Smooth muscle cell (in vitro differentiated cells): ENCODE data around the gene TMPRSS6. TPM values are rescaled to one million over a fixed set of nuclear protein-coding genes. Genes with fewer than 3 reads are reported as not detected.

Source experiments
- DNase-seq: peaks from one replicate; lab custom pipeline; 2025; ENCODE audit not compliant: unreplicated experiment; lab: John Stamatoyannopoulos, UW
- H2AFZ ChIP-seq: fragments of 200-600 bp; sonication (generic); 2 replicates; pipeline ENCODE4 v1.6.0; 2016; ENCODE audit warnings: antibody characterized with exemption, low read depth, mild to moderate bottlenecking
- H3F3A ChIP-seq: fragments of 200-600 bp; sonication (generic); 2 replicates; pipeline ENCODE4 v1.6.0; 2017; ENCODE audit warnings: antibody characterized with exemption, low read depth
- H3K27ac ChIP-seq: fragments of 200-600 bp; sonication (generic); 2 replicates; pipeline ENCODE4 v1.5.1; 2016; ENCODE audit warnings: low read depth, mild to moderate bottlenecking
- H3K27me3 ChIP-seq: fragments of 200-600 bp; sonication (generic); 2 replicates; pipeline ENCODE4 v1.6.1; 2016; ENCODE audit warnings: low read depth, mild to moderate bottlenecking
- H3K36me3 ChIP-seq: fragments of 200-600 bp; sonication (generic); 2 replicates; pipeline ENCODE4 v1.5.1; 2016; ENCODE audit warnings: low read depth
- H3K4me1 ChIP-seq: fragments of 200-600 bp; sonication (generic); 2 replicates; pipeline ENCODE4 v1.5.1; 2016; ENCODE audit warnings: low read depth
- H3K4me2 ChIP-seq: fragments of 200-600 bp; sonication (generic); 2 replicates; pipeline ENCODE4 v1.6.0; 2016; ENCODE audit warnings: mild to moderate bottlenecking
- H3K4me3 ChIP-seq: fragments of 200-600 bp; sonication (generic); 2 replicates; pipeline ENCODE4 v1.5.1; 2016; ENCODE audit warnings: mild to moderate bottlenecking
- H3K79me2 ChIP-seq: fragments of 200-600 bp; sonication (generic); 2 replicates; pipeline ENCODE4 v1.6.0; 2016; ENCODE audit warnings: low read depth, mild to moderate bottlenecking
- H3K9ac ChIP-seq: fragments of 200-600 bp; sonication (generic); 2 replicates; pipeline ENCODE4 v1.6.0; 2016; ENCODE audit warnings: low read depth
- H3K9me3 ChIP-seq: fragments of 200-600 bp; sonication (generic); replicated peaks from 2 replicates; pipeline ENCODE4 v1.5.1; 2016; ENCODE audit warnings: low read depth
- H4K20me1 ChIP-seq: fragments of 200-600 bp; sonication (generic); 2 replicates; pipeline ENCODE4 v1.6.0; 2016; ENCODE audit warnings: low read depth
- WGBS: methylation state at CpG from one replicate; pipeline ENCODE4 v1.1.7; 2016; ENCODE audit warnings: low lambda C conversion rate; 5-methylcytosine and 5-hydroxymethylcytosine counted together
- polyA plus RNA-seq: library from polyadenylated mRNA; unstranded; fragments of >200 nt; fragmentation: Nextera tagmentation; extraction: Ambion mirVana; gene quantifications from 2 replicates; pipeline ENCODE4 v1.2.1, GENCODE V29; 2016
- total RNA-seq: library from RNA; depleted of rRNA; stranded (reverse); fragments of >200 nt; gene quantifications from 2 replicates; pipeline ENCODE4 v1.2.3, GENCODE V29; 2014
- TF ChIP-seq, protein P1 (sequence below): fragments of 200-600 bp; sonication (generic); IDR thresholded peaks from 2 replicates; pipeline ENCODE4 v1.5.1; 2017; ENCODE audit warnings: borderline replicate concordance, mild to moderate bottlenecking, antibody characterized with exemption; ENCODE audit not compliant: insufficient read depth, poor library complexity, severe bottlenecking

The TMPRSS6 gene
- total and polyA plus RNA-seq, 2 experiments from 2014 or later, result not detected

DNA sequence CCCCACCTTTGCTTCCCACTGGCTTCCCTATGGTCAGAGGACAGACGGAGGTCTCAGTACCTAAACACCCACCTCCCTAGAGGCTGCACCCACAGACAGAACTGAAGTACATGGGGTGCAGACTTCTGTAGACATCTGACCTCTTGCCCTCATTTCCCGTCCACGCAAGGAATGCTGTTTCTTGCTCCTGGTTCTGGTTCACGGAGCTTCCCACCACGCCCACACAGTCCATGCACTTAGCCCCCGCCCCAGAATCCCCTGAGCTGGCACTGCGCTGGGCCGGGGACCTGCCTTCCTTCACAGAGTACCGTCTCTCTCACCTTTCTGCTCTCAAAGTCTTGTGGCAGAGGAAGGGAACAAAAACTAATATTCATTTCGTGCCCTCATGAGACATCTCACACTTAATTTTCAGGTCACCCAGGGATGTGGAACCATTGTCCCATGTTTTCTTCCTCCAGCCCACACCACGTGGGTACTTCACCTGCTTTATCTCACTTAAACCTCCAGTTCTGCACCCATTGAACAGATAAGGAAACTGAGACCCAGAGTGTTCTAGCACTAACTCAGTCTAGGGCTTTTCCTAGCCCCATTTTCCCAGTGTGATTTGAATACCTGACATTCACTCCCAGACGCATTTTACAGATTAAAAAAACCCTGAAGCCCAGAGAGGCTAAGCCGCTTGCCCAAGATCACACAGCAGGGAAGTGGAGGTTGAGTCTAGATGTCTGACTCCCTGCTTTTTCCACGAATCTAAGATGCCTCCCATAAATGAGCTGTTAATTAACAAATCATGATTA lies 5.7 kb downstream of the TMPRSS6 start:
- Histone ChIP-seq H3F3A (no peaks in the 10 kb centered on the region), H3K79me2 (no peaks in the 10 kb centered on the region), H4K20me1 (no peaks in the 10 kb centered on the region), H3K4me3 (no peak overlapping the region), H3K36me3 (no peaks in the 10 kb centered on the region), H3K4me1 (no peaks in the 10 kb centered on the region), H3K9me3 (no peaks in the 10 kb centered on the region), H3K27ac (no peak overlapping the region), H3K9ac (no peak overlapping the region), H2AFZ (no peak overlapping the region), H3K4me2 (no peak overlapping the region), H3K27me3 (no peaks in the 10 kb centered on the region)
- TF ChIP-seq, protein P1, sequence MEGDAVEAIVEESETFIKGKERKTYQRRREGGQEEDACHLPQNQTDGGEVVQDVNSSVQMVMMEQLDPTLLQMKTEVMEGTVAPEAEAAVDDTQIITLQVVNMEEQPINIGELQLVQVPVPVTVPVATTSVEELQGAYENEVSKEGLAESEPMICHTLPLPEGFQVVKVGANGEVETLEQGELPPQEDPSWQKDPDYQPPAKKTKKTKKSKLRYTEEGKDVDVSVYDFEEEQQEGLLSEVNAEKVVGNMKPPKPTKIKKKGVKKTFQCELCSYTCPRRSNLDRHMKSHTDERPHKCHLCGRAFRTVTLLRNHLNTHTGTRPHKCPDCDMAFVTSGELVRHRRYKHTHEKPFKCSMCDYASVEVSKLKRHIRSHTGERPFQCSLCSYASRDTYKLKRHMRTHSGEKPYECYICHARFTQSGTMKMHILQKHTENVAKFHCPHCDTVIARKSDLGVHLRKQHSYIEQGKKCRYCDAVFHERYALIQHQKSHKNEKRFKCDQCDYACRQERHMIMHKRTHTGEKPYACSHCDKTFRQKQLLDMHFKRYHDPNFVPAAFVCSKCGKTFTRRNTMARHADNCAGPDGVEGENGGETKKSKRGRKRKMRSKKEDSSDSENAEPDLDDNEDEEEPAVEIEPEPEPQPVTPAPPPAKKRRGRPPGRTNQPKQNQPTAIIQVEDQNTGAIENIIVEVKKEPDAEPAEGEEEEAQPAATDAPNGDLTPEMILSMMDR, result no peak
- 76% methylated on average over 14 of the region's 14 CpGs for WGBS
- DNase-seq, result no peak

DNA sequence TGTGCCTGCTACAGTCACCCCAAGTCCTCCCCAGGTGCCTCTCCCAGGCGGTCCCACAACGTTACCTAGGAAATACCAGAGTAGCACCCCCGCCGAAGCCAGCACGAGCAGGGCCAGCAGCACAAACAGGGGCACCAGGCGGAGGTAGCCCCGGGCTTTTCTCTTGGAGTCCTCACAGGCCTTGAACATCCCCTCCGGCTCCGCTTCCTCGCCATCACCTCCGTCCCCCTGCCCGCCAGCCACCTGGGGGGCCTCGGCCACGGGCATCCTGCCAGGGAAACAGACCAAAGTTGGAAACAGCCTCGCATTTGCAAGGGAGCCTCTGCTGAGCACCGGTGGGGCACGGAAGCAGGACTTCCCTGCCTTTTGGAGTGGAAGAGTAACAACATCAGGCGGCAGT lies 6.4 kb downstream of the TMPRSS6 start:
- Histone ChIP-seq H3K9me3 (no peaks in the 10 kb centered on the region), H3K36me3 (no peaks in the 10 kb centered on the region), H3K4me1 (no peaks in the 10 kb centered on the region), H3K4me2 (no peak overlapping the region), H3K9ac (no peak overlapping the region), H3F3A (no peaks in the 10 kb centered on the region), H3K79me2 (no peaks in the 10 kb centered on the region), H4K20me1 (no peaks in the 10 kb centered on the region), H3K27me3 (peaks cover 4% of the 10 kb centered on the region), H3K4me3 (no peak overlapping the region), H3K27ac (no peak overlapping the region), H2AFZ (no peak overlapping the region)
- DNase-seq, result no peak
- WGBS, result 88% methylated on average over 18 of the region's 18 CpGs
- TF ChIP-seq, protein P1, result no peak

DNA sequence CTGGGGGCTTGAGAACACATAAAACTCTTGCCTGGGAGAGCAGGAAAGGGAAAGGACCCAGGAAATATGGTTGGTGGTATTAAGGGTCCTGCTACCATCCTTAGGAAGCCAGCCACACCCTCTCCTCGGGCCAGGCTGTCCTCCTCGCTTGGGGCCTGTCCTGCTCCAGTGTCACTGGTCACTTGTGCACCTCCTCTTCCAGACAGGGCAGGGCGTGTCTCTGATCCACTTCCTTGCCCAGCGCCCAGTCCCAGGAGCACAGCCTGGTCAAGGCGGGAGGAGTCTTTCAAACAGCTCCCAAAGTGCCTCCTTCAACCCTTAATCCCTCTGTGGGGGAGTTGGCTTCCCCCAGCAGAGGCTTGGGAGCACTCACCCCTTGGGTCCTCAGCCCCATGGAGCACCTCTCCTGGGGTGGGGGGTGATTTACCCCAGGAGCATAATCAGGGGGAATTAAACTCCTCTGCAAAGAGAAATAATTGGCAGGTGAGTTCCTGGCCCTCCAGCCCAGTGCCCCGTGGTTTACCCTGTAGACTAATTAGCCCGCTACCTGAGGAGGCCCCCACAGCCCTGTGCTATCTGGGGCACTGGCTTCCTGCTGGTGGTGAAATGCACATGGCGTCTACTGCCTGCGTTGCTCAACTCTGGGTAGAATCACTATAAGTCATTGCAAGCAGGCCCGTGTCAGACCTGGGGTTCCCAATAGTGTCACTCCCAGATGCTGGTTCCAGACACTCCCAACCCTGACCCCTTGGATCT lies 8.0 kb downstream of the TMPRSS6 start:
- WGBS, result 80% methylated on average over 10 of the region's 10 CpGs
- no peak overlapping the region for H3K9ac ChIP-seq

More for the DNA sequence above, 8.0 kb downstream of the TMPRSS6 start:
- Histone ChIP-seq H3K27ac (no peak overlapping the region), H3K79me2 (no peaks in the 10 kb centered on the region), H3F3A (no peaks in the 10 kb centered on the region), H3K4me2 (no peak overlapping the region), H3K4me3 (no peak overlapping the region), H3K4me1 (no peaks in the 10 kb centered on the region), H3K9me3 (no peaks in the 10 kb centered on the region), H3K36me3 (no peaks in the 10 kb centered on the region), H4K20me1 (no peaks in the 10 kb centered on the region), H3K27me3 (peaks cover 5% of the 10 kb centered on the region), H2AFZ (no peak overlapping the region)
- TF ChIP-seq, protein P1, result no peak
- DNase-seq, result no peak
